Measurements from ENCODE around the gene DOK1. TPM values are rescaled to one million over a fixed set of nuclear protein-coding genes. Genes with fewer than 3 reads are reported as not detected.

DOK1 gene
- total and polyA plus RNA-seq, 2 donors (not counting 1 experiment from before 2014, with no cell fraction given), result 29.1 to 41.4 TPM

- H3K27me3 Mint-ChIP-seq, result no peaks in the 10 kb centered on the region
- Histone ChIP-seq H3K4me1 (ENCODE audit: control insufficient read depth in 2 of 2, insufficient read depth in 2 of 2, low read length in 2 of 2) (peaks cover 44 to 53% of the 10 kb centered on the region in 2 donors), H3K27me3 (replicated peaks in 1 of 4; ENCODE audit: control extremely low read depth in 1 of 4, control insufficient read depth in 3 of 4, insufficient read depth in 4 of 4, low read length in 3 of 4) (no peaks in the 10 kb centered on the region), H3K79me2 (ENCODE audit: control insufficient read depth, insufficient read depth, low read length) (no peaks in the 10 kb centered on the region), H3K4me2 (replicated peaks; ENCODE audit: low read depth, low read length, poor library complexity, severe bottlenecking) (no peak overlapping the region), H3K36me3 (replicated peaks in 1 of 2; ENCODE audit: control extremely low read depth in 1 of 2, control insufficient read depth in 1 of 2, extremely low read depth in 1 of 2, insufficient read depth in 2 of 2, low read length in 1 of 2) (no peaks in the 10 kb centered on the region), H4K20me1 (ENCODE audit: control insufficient read depth, insufficient read depth, low read length, poor library complexity, severe bottlenecking) (no peaks in the 10 kb centered on the region), H3K9ac (ENCODE audit: low read length) (no peak overlapping the region), H3K9me3 (ENCODE audit: control extremely low read depth in 1 of 3, control insufficient read depth in 2 of 3, insufficient read depth in 1 of 3, low read length in 2 of 3) (peaks cover 0 to 4% (median 0%) of the 10 kb centered on the region in 3 donors), H3K4me3 (ENCODE audit: control extremely low read depth in 1 of 5, extremely low read depth in 1 of 5, insufficient read depth in 1 of 5, low read depth in 2 of 5, low read length in 4 of 5) (no peak overlapping the region), H2AFZ (ENCODE audit: insufficient read depth, low read depth, low read length, poor library complexity, severe bottlenecking) (no peak overlapping the region), H3K27ac (ENCODE audit: low read length in 2 of 2) (no peak overlapping the region)
- no peaks in the 10 kb centered on the region for H3K9me3 Mint-ChIP-seq (ENCODE audit: insufficient read depth)
- DNase-seq, result no peak
- no peak overlapping the region for H3K4me3 Mint-ChIP-seq
- CTCF ChIA-PET, result interaction anchor here (1.6 to 10.3 kb wide), 2 partner anchors 10 to 22 kb away, joined by 4 to 103 read pairs; partner anchors contain the start of gene DOK1
- no peak for ATAC-seq (ENCODE audit: low read depth)
- intact Hi-C loops (cut with micrococcal nuclease), result no loop called here
- TF ChIP-seq EZH2 (IDR thresholded peaks at IDR 0.05; ENCODE audit: borderline replicate concordance, insufficient read depth, low read depth, low read length, poor library complexity, severe bottlenecking), result no peak
- TF ChIP-seq CTCF (IDR thresholded peaks at IDR 0.05), result no peak
- WGBS (ENCODE audit: insufficient coverage), result 87% methylated on average over 3 of the region's 7 CpGs
- POLR2A ChIA-PET, result no interaction called here
- peaks cover 46% of the 10 kb centered on the region for H3K4me1 Mint-ChIP-seq
- H3K27ac Mint-ChIP-seq, result peak overlapping the region; percentile 38
Observed at GRCh38 chr2:74576211-74576862, 21.8 kb downstream of the DOK1 start.

- intact Hi-C loops (cut with micrococcal nuclease), result no loop called here
- no peaks in the 10 kb centered on the region for H3K79me2 ChIP-seq (ENCODE audit: control insufficient read depth, insufficient read depth, low read length)
- no peaks in the 10 kb centered on the region for H3K9me3 Mint-ChIP-seq (ENCODE audit: insufficient read depth)
- peak overlapping the region; percentile 38 for H3K27ac Mint-ChIP-seq
- no peak for TF ChIP-seq CTCF (IDR thresholded peaks at IDR 0.05)
- no peak for TF ChIP-seq EZH2 (IDR thresholded peaks at IDR 0.05; ENCODE audit: borderline replicate concordance, insufficient read depth, low read depth, low read length, poor library complexity, severe bottlenecking)
- H3K27me3 Mint-ChIP-seq, result no peaks in the 10 kb centered on the region
- no peaks in the 10 kb centered on the region for H3K9me3 ChIP-seq (ENCODE audit: control extremely low read depth in 1 of 3, control insufficient read depth in 2 of 3, insufficient read depth in 1 of 3, low read length in 2 of 3)
- H3K4me3 Mint-ChIP-seq, result no peak overlapping the region
- H3K4me3 ChIP-seq (ENCODE audit: control extremely low read depth in 1 of 5, extremely low read depth in 1 of 5, insufficient read depth in 1 of 5, low read depth in 2 of 5, low read length in 4 of 5), result no peak overlapping the region
- no CpG with 5 or more reads among the region's 1 CpG for WGBS (ENCODE audit: insufficient coverage)
- no peak overlapping the region for H3K9ac ChIP-seq (ENCODE audit: low read length)
- no peak overlapping the region for H3K4me2 ChIP-seq (replicated peaks; ENCODE audit: low read depth, low read length, poor library complexity, severe bottlenecking)
- H3K27ac ChIP-seq (ENCODE audit: low read length in 2 of 2), result peak overlapping the region in 1 of 2 donors; percentile 31
- H3K4me1 ChIP-seq (ENCODE audit: control insufficient read depth in 2 of 2, insufficient read depth in 2 of 2, low read length in 2 of 2), result peaks cover 39 to 48% of the 10 kb centered on the region in 2 donors
- H2AFZ ChIP-seq (ENCODE audit: insufficient read depth, low read depth, low read length, poor library complexity, severe bottlenecking), result no peak overlapping the region
- ATAC-seq (ENCODE audit: low read depth) (peak; percentile 25), DNase-seq (peak; percentile 41)
- H3K36me3 ChIP-seq (replicated peaks in 1 of 2; ENCODE audit: control extremely low read depth in 1 of 2, control insufficient read depth in 1 of 2, extremely low read depth in 1 of 2, insufficient read depth in 2 of 2, low read length in 1 of 2), result no peaks in the 10 kb centered on the region
- H3K27me3 ChIP-seq (replicated peaks in 1 of 4; ENCODE audit: control extremely low read depth in 1 of 4, control insufficient read depth in 3 of 4, insufficient read depth in 4 of 4, low read length in 3 of 4), result peaks cover 0 to under 1% (median 0%) of the 10 kb centered on the region in 4 experiments
- H3K4me1 Mint-ChIP-seq, result peaks cover 45% of the 10 kb centered on the region
- CTCF ChIA-PET, result interaction anchor here (1.6 to 10.3 kb wide), 2 partner anchors 9 to 22 kb away, joined by 4 to 103 read pairs; partner anchors contain the start of gene DOK1
- POLR2A ChIA-PET, result no interaction called here
- H4K20me1 ChIP-seq (ENCODE audit: control insufficient read depth, insufficient read depth, low read length, poor library complexity, severe bottlenecking), result no peaks in the 10 kb centered on the region
Observed at GRCh38 chr2:74576863-74577229, 22.3 kb downstream of the DOK1 start.
